Hepatocyte (in vitro differentiated cells): Measurements from ENCODE around the gene PYGM.

Experiments
- CTCF ChIP-seq: fragments of 200-600 bp; sonication (generic); IDR thresholded peaks from 2 replicates; pipeline ENCODE4 v1.5.1; 2016; ENCODE audit warnings: antibody characterized with exemption, mild to moderate bottlenecking; ENCODE audit not compliant: poor library complexity
- EZH2 ChIP-seq: fragments of 200-600 bp; sonication (generic); IDR thresholded peaks from 2 replicates; pipeline ENCODE4 v1.6.1; 2016; ENCODE audit warnings: antibody characterized with exemption, mild to moderate bottlenecking, borderline replicate concordance
- EZH2phosphoT487 ChIP-seq: fragments of 200-600 bp; sonication (generic); IDR thresholded peaks from one replicate; pipeline ENCODE4 v1.6.1; 2018; ENCODE audit warnings: antibody characterized with exemption, mild to moderate bottlenecking, low read depth, moderate library complexity; ENCODE audit not compliant: unreplicated experiment, severe bottlenecking

- TF ChIP-seq CTCF: no peak
- TF ChIP-seq EZH2: no peak
- no peak for TF ChIP-seq EZH2phosphoT487
Measured at GRCh38 chr11:64698427-64698826, 61.3 kb downstream of the PYGM start.
